NCI-H1417 treated with DMSO at 0.1 percent for 48 hours (cell line): ENCODE results near the gene ATP6V0E1.

ENCODE experiments used
- DNase-seq: peaks from one replicate; lab custom pipeline; 2025; lab: John Stamatoyannopoulos, UW

Gene ATP6V0E1

DNA sequence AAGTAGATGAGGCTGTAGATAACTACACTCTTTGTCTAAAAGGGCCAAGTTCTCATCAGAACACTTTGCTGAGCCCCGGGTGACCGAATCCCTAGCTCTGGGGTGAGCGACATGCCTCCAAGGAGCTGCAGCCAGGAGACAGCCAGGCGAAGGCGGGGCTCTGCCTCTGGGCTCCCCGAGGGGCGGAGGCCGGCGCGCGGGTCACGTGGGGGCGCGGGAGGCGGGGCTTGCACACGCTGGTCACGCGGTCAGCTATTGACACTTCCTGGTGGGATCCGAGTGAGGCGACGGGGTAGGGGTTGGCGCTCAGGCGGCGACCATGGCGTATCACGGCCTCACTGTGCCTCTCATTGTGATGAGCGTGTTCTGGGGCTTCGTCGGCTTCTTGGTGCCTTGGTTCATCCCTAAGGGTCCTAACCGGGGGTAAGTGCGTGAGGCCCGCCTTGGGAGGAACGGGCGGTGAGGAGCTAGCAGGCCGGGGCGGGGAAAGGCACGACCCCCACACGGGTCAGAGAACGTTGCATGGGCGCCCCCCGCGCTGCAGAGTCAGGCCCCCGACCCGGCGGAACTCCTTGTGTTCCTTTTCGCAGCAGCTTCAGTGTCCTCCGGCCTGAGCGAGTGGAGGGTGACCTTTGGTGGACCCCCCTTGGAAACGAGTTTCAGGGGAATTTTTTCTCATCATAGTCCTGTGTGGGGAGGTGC lies at the start of gene ATP6V0E1:
Gene ATP6V0E1, plus strand, starts transcription at position 230 of the 702 bp plus-strand sequence. Its CDS starts 90 bp downstream, at position 320.
- DNase-seq, result peak; percentile 19

DNA sequence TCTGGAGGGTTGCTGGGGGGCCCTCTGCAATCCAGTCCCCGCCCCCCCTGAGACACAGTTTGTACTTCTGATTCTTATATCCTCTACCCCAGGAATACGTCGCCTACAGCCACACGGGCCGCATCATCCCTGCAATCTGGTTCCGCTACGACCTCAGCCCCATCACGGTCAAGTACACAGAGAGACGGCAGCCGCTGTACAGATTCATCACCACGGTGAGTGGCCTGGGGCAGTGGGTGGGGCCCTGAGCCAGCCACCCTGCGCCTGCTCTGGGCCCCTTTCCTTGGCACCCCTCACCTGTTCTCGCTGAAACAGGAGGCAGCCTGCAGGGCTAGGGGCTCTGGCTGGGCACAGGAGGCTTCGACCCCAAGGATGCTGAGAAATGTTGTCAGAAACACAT lies 48.5 kb upstream of the ATP6V0E1 start:
- DNase-seq, result no peak

DNA sequence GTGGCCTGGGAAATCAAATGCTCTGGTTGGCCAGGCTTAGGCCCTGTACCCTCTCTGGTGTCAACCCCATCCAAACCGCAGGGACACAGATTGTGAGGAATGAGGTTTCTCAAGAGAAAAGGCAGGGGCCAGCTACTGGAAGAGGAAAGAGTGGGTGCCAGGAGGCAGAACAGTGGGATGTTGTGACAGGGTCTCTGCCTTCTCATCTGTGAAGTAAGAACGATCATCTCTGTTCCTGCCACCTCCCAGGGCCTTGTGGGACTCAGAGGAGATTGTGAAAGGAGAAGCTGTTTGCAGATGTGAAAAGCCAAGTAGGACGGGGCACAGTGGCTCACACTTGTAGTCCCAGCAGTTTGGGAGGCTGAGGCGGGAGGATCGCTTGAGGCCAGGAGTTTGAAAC lies 47.2 kb upstream of the ATP6V0E1 start:
- no peak for DNase-seq

DNA sequence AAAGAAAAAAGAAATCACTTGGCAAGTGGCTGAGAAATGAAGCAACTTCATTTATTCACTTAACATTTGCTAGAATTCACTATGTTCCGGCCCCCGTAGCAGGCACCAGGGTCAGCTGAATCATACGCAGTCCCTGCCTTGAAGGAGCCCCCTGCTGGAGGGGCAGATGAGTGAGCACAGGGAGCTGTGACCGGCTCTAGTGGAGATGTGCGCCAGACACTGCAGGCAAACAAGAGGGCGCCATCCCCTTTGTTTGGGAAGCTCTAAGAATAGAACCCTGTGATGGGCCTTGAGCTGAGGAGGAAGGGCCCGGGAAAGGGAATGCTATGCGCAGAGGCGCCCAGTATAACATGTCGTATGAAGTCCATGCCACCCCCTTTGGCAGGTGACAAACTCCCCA lies 44.5 kb upstream of the ATP6V0E1 start:
- no peak for DNase-seq

DNA sequence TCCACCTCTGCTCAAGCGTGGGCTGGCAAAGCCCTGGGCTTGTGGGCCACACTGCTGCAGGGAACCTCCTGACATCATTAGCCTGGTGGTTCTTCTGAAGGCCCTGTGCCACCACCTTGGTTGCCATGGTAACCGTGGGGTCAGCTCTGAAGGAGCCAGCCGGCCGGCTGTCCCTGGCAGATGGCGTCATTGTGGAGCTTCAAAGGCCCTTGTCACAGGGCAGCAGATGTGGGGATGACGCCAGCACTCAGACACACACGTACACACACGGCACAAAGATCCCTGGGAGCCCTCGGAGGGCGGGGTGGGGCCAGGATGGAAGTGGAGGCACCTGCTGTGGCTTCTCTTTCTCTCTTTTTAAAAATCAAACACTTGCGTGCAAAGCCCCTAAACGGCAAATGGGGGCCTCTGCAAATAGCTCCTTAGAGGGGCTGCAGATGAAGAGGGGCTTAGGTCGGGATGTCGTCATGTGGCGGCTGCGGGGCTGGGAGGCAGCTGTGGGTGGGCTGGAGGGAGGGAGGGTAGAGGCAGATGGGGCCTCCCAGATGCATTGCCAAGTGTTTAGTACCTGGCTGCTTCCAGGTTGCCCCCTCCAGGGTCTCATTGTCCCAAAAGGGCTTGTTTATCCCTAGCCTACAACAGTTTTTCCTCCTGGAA lies 43.8 kb upstream of the ATP6V0E1 start:
- no peak for DNase-seq

DNA sequence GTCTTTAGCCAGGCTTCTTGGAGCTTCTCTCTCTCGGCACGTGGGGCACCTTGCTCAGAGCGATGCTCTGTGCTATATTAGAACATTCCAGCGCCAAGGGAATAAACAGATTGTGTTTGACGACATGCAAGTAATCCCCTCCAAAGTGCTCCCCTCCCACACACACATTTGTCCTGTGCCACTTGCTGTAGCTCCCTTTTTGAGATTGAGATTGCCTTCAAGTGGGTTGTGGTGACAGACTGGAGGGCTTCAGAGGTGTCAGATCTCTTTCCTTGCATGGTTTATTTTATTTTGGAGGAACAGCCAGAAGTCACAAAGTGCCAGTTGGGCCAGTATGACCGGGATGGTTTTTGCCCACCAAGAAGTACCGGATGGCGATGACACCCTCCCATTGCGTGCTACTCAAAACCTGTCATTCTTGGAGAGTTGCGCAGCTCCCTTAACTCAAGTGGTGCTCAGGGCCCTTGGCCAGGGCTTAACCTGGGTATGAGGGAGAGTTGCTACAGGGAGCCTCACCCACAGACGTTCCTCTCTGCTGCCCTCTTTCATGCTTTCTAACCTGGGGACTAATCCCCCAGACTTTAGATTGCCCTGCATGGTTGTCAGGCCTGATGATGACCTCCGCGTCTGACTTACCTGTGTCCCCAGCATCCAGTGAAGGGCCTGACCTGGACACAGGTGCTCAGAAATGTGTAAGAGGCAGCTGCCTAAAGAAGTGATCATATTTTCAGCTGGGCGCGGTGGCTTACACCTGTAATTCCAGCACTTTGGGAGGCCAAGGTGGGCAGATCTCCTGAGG lies 43.1 kb upstream of the ATP6V0E1 start:
- no peak for DNase-seq

DNA sequence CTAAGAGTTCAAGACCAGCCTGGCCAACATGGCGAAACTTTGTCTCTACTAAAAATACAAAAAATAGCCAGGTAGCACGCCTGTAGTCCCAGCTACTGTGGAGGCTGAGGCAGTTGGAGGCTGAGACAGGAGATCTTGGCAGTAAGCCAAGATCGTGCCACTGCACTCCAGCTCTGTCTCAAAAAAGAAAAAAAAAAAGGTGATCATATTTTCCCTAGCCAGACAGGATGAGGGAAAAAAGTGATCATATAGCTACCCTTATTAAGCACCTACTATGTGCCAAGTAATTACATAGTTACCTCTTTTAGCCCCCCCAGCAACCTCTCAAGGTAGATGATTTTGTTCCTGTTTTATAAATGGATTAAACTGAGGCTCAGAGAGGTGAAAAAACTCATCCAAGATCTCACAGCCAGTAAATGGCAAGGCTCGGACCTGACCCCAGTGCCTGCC lies 42.5 kb upstream of the ATP6V0E1 start:
- no peak for DNase-seq

DNA sequence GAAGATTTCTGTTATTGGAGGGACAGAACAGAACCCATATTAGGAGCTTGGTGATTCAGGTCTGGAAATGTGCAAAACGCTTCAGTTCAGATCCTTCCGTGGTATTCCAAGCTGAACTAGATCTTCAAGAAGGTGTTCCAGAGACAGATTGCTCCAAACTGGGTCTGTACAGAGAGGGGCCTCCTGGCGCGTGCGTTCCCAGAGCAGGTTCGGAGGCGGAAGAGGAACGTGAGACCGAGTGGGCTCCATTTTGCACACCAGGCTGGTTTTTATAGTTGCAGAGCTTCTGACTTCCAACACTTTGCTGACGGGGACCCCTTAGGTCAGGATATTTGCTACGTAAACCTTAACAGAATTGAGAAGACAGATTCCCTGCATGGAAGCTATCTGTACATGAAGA lies 41.0 kb upstream of the ATP6V0E1 start:
- no peak for DNase-seq

DNA sequence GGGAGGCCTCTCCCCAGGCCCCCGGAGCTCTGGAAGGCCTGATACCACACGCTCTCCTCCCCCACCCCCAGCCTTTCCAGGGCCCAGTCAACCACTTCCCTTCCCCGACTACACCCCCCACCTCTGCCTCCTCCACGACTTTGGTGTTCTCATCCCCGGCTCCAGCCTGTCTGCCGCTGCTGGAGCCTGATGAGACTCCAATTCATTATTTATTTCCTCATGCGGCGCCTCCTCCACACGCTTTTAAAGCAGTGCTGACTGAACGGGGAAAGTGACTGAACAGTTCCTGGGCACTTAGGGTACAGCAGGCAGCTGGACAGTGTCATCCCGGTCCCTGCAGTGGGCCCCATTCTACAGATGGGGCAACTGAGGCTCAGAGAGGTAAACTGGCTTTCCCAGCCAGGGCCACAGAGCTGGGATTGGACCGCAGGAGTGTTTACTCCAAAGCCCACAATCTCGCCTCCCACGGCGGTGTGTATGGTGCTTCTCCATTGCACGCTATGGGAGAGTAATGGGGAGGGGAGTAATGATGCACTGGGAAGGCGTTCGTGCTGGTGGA lies 40.2 kb upstream of the ATP6V0E1 start:
- DNase-seq, result no peak

DNA sequence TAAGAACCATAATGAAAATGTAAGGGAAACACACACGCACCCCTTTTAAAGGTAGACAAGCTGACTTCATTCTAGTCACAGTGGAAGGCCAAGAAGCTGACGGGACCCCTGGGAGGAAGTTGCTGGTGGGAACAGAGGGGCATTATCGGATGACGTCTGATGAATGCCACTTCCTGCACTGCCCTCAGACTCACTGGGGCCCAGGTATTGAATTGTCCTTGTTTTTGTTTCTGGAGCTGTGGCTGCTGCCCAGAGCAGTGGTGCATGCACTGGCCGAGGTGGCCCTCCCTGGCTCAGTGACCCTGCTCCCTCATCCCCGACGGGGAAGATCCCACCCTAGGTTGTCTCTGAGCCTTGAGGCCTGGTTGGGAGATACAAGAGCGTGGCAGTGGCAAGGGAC lies 39.7 kb upstream of the ATP6V0E1 start:
- DNase-seq, result no peak

DNA sequence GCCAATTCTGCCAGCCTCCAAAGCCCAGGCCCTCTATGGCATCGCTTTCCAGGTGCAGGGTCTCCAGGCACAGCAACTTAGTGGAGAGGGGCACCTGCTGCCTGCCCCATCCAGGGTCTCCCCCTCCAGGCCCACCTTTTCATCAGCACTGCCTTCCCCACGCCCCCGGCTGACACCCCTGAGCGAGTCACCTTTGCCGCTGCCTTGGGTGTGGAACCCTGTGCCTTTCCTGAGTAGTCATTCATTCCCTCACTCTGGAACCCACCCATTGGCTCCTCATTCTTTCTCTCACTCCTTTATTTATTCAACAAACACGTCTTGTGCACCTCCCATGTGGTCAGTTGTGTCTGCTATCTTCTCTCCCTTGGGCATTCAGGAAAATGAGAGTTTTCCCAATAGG lies 38.8 kb upstream of the ATP6V0E1 start:
- DNase-seq, result no peak

DNA sequence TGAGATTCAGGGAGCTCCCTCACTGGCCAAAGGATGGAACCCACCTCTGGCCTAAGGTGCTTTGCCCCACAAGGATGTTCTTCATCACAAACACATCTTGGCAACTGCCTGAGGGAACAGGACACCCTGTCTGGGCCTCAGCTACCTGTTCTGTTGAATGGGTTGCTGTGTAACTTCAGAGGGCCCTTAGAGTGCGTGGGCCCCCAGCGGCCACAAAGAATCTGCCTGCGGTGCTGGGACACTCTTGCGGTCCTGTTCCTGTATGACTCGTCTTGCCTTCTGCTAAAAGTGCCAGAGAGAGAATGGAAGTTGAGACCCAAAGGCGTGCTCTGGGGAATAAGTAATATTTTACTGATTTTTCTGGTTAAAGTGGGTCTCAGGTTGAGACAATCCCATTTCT lies 38.4 kb upstream of the ATP6V0E1 start:
- no peak for DNase-seq

DNA sequence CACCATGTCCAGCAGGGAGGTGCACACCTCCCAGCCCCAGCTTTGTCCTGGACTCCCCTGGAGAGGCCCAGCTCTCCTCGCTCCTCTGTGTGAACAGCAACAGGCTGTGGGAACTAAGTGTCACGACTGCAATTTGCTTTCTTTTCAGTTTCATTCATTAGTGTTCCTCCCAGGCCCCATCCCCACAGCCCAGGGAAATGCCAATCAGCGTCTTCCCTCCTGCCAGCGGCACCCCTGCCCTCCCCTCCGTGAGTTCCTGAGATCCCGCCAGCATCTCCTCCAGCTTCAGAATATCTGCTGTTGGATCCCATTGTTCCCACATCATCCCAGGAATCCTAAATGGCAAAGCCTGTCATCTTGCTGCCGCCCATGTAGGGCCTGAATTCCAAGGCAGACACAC lies 37.4 kb upstream of the ATP6V0E1 start:
- no peak for DNase-seq

DNA sequence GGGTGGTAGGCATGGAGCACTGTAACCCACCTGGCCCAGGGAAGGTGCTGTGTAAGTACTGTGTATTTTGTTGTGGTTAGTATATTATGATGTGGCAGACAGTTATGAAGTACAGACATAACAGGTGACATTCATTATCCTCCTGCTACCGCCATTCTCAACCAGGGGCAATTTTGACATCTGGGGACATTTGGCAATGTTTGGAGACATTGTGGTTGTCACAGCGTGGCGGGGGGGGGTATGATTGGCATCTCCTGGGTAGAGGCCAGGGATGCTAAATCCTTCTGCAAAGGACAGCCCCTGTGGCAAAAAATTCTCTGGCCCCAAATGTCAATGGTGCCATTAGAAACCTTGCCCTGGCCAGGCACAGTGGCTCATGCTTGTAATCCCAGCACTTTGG lies 34.1 kb upstream of the ATP6V0E1 start:
- no peak for DNase-seq

DNA sequence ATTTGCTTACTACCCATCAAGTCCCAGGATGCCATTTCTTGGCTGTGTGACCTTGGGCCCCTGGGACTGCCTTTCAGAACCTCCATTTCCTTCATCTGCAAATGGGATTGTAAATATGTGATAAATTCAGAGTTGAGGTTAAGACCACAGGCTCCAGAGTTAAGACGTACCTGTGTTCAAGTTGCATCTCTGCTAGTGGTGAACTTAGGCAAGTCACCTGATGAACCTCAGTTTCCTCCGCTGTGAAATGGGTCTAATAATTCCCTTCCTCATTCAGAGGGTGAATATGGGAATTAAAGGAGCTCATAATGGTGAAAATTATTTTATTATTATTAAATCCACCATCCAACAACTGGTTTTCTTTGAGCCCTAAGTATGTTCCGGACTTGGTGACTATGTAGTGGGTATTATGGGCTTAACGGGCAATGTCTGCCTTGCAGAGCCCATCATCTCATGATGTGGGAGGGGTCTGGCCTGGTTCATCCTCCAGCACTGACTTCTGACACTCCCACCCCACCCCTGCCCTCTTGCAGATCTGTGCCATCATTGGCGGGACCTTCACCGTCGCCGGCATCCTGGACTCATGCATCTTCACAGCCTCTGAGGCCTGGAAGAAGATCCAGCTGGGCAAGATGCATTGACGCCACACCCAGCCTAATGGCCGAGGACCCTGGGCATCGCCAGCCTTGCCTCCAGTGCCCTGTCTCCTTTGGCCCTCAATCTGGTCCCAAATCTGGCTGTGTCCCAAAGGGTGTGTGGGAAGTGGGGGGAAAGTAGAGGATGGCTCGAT lies 33.2 kb upstream of the ATP6V0E1 start:
- DNase-seq, result no peak

DNA sequence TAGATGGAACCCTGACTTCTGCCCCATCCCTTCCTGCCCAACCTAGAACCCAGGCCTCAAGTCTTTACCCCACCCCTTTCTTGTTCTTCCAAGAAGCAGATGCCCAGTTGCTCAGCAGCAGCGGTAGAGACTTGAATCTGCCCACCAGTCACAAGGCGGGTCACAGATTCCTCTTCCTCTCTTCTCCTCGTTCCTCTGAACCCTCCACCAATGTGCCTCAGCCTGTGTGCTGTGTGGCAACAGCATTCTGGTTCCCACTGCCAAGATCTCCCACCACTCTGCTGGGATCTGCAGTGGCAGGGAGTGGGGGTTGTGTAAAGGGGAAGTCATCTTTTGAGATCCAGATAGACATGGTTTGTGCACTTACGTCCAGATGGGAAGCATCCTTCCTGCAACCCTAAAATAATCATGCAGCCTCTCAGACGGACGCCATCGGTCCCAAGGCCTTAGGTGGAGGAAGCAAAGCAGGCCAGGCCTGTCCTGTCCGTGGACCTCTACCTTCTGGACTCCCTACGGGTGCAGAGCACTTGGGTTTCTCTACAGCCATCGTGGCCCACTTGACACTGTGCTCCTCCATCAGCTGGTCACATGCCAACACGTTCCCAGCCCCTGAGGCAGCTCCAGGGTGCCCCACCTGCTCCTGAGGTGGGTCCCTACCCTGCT lies 32.1 kb upstream of the ATP6V0E1 start:
- no peak for DNase-seq

DNA sequence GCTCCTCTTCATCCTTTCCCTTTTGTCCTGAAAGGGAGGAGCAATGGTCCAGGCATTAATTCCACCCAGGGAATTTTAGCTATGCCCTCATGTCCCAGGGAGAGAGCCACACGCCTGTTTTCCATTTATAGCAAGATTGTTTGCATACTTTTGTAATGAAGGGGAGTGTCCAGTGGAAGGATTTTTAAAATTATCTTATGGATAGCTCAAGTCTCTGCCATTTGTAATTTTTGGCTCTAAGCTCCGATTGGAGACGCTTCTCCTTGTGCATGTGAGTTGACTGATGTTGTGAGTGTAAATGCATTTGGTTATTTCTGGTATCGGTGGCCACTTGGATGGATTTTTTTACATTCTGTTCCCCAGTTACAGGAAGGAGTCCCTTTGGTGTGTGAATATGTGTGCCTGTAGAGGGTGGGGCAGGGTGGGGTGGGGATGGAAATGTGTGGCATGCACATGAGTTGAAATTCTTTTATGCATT lies 31.5 kb upstream of the ATP6V0E1 start:
- no peak for DNase-seq

DNA sequence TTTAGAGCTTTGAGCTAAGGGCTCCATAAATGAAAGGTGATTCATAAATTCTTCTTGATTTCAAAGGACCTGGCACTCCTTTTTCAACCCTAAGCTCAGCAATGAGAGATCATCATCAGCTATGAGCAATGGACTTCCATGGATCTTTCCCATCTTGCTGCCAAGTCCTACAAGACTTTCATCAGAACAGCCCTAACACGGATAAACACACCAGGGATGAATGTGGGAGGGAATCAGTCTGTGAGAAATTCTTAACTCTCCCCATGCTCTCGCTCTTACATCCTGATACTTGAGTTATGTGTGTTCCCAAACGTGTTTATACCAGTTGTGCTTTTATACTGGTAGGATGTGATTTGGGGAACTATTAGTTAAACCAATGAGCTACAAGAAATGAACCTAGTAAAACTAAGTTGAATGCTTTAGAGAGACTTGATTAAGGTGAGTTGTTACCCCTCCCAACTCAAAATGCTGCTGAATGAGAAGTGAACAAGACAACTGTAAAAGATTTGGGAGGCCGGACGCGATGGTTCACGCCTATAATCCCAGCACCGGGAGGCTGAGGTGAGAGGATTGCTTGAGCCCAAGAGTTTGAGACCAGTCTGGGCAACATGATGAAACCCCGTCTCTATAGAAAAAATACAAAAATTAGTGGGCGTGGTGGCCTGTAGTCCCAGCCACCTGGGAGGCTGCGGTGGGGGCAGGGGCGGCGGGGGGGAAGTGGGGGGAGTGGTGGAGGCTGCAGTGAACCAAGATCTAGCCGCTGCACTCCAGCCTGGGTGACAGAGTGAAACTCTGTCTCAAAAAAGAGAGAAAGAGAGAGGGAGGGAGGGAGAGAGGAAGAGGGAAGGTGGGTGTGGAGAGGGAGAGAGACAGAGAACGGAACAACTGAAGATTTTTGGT lies 29.5 kb upstream of the ATP6V0E1 start:
- no peak for DNase-seq

DNA sequence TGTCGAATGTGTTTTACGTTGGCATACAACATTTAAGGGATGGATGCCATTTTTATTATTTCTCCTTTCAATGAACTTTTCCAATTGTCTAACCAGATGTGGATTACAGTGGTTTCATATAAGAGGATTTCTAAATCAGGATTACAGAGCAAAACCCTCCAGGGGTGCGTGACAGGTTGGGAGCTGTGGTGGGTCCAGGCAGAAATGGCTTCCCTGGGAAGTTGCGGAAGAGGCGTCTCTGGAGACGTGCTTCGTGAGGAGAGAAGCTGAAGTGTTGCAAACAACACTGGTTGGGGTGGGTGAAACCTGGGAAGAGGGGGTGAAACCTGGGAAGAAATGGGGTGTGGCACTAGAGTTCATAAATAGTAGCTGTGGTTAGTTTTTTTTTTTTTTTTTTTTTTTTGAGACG lies 28.8 kb upstream of the ATP6V0E1 start:
- DNase-seq, result no peak

DNA sequence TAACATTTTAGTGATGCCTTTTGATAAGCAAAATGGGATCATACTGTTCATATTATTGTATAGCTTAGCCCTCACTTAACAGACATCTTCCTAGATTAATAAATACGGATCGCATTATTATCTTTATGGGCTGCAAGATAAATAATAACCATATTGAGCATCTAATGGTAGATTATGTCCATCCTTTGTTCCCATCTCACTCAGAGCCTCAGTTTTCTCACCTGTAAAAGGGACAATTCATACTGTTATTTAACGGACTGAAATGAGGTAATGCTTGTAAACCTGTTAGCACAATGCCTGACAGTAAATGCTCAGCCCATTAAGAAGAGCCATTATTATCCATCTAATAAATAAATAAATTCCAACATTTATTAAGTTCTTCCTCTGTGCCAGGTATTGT lies 27.3 kb upstream of the ATP6V0E1 start:
- DNase-seq, result no peak
